IPS-15b (cell line): Measurements from ENCODE around the gene SLC45A1.

Experiments used
- H3K27me3 ChIP-seq: one replicate; pipeline ENCODE4 v1.6.1; 2013; ENCODE audit warnings: low read length; ENCODE audit not compliant: control insufficient read depth, insufficient read depth
- H3K36me3 ChIP-seq: one replicate; pipeline ENCODE4 v1.6.1; 2013; ENCODE audit warnings: low read length; ENCODE audit not compliant: control insufficient read depth, insufficient read depth
- H3K4me1 ChIP-seq: one replicate; pipeline ENCODE4 v1.6.1; 2013; ENCODE audit warnings: mild to moderate bottlenecking, low read length; ENCODE audit not compliant: control insufficient read depth, insufficient read depth
- H3K4me3 ChIP-seq: one replicate; pipeline ENCODE4 v1.5.1; 2013; ENCODE audit warnings: low read depth, low read length
- H3K9ac ChIP-seq: one replicate; pipeline ENCODE4 v1.6.1; 2013; ENCODE audit warnings: low read depth, mild to moderate bottlenecking, low read length
- H3K9me3 ChIP-seq: one replicate; pipeline ENCODE4 v1.6.1; 2013; ENCODE audit warnings: mild to moderate bottlenecking, low read length; ENCODE audit not compliant: control insufficient read depth, insufficient read depth

Gene SLC45A1

DNA sequence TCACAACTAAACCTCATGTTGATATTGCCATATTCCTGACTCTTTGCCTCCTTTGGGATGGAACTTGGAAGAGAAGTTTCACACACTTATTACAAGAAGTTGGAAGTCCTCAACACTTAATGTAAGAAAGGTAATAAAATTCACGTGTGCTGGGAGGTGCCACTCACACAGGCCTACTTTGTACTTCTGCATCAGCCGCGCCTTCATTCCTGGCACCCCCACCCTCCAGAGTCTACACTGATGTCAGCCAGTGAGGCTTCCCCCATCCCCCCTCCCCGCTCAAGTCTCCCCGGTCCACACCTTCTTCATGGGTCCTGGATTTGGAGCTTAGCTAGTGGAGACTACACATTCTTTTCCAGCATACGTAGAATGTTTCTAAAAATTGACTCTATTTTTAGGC is 24.8 kb upstream of the SLC45A1 start:
- Histone ChIP-seq H3K4me1 (no peaks in the 10 kb centered on the region), H3K27me3 (no peaks in the 10 kb centered on the region), H3K4me3 (no peak overlapping the region), H3K9ac (no peak overlapping the region), H3K9me3 (no peaks in the 10 kb centered on the region), H3K36me3 (no peaks in the 10 kb centered on the region)

DNA sequence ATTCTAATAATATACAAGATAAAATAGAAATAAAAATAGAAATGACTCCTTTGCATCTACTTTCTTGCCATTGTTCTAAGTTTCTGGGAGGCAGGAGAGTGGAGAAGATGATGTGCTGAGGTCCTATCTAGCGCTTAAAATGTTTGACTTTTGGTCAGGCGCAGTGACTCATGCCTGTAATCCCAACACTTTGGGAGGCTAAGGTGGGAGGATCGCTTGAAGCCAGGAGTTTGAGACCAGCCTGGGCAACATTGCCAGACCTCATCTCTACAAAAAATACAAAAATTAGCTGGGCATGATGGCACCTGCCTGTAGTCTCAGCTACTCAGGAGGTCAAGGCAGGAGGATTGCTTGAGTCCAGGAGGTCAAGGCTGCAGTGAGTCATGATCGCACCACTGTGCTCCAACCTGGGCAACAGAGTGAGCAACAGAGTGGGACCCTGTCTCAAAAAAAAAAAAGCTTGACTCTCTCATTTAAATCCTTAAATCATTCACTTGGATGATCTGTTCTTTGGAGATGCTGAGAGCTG is 24.2 kb upstream of the SLC45A1 start:
- Histone ChIP-seq H3K9me3 (no peaks in the 10 kb centered on the region), H3K36me3 (no peaks in the 10 kb centered on the region), H3K27me3 (no peaks in the 10 kb centered on the region), H3K4me1 (no peaks in the 10 kb centered on the region), H3K9ac (no peak overlapping the region), H3K4me3 (no peak overlapping the region)

DNA sequence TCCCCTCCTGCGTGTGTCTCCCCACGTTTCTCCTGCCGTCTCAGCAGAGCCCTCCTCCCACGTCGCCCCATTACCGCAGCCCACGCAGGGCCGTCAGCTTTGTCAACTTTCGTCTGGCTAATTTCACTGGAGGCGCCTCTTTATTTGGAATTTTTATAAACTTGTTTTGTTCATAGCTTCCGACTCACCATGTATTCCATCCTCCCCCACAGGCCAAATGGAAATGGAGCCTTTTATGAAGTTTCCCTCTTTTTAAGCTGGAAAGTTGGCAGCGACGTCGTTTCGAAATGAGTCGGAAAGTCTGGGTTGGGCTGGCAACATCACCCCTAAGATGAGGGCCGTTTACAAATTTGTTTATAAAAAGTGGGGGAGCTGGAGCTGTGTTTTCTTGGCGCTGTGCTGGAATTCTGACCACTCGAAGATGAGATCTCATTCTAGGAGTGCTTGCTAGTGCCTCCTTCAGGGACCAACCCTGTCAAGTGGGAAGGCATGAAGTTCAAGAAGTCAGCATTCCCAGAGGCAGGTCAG is 23.7 kb upstream of the SLC45A1 start:
- Histone ChIP-seq H3K4me1 (no peaks in the 10 kb centered on the region), H3K9me3 (no peaks in the 10 kb centered on the region), H3K4me3 (no peak overlapping the region), H3K27me3 (no peaks in the 10 kb centered on the region), H3K36me3 (no peaks in the 10 kb centered on the region), H3K9ac (no peak overlapping the region)

DNA sequence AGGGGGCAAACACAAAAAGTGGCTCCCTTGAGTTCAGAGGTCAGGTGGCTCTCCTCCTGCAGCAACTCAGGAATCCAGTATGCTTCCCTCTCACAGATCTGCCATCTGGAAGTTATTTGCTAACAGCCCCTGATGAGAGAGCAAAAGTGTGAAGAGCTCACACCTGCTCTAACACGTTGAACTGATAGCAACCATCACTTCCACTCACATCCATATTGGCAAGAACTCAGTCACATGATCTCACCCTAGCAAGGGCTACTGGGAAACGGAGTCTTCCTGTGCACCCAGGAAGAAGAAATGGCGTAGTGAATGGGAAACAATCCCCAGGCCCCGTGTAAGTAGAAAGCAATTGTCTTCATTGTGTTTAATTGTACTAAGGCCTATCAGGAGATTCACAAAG is 20.7 kb upstream of the SLC45A1 start:
- no peak overlapping the region for H3K9ac ChIP-seq
- no peaks in the 10 kb centered on the region for H3K27me3 ChIP-seq
- H3K36me3 ChIP-seq = no peaks in the 10 kb centered on the region
- no peak overlapping the region for H3K4me3 ChIP-seq
- no peaks in the 10 kb centered on the region for H3K4me1 ChIP-seq
- no peaks in the 10 kb centered on the region for H3K9me3 ChIP-seq

DNA sequence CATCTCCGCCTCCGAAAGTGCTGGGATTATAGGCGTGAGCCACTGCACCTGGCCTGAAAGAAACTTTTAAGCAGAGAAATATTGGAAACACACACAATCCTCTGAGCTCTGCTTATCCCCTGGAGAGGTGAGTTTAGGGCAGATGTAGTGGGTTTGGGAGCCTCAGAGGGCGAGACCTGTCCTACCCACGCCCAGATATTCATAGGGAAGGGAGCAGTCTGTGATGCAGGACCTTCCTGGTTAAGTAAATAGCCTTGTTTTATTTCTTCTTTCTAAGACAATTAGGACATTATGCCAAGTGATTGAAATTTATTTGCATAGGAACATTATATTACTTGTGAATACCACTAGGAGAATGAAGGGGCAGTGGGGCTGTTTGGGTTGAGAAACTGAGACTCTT is 18.0 kb upstream of the SLC45A1 start:
- Histone ChIP-seq H3K4me3 (no peak overlapping the region), H3K4me1 (no peaks in the 10 kb centered on the region), H3K9ac (no peak overlapping the region), H3K27me3 (no peaks in the 10 kb centered on the region), H3K9me3 (no peaks in the 10 kb centered on the region), H3K36me3 (no peaks in the 10 kb centered on the region)

DNA sequence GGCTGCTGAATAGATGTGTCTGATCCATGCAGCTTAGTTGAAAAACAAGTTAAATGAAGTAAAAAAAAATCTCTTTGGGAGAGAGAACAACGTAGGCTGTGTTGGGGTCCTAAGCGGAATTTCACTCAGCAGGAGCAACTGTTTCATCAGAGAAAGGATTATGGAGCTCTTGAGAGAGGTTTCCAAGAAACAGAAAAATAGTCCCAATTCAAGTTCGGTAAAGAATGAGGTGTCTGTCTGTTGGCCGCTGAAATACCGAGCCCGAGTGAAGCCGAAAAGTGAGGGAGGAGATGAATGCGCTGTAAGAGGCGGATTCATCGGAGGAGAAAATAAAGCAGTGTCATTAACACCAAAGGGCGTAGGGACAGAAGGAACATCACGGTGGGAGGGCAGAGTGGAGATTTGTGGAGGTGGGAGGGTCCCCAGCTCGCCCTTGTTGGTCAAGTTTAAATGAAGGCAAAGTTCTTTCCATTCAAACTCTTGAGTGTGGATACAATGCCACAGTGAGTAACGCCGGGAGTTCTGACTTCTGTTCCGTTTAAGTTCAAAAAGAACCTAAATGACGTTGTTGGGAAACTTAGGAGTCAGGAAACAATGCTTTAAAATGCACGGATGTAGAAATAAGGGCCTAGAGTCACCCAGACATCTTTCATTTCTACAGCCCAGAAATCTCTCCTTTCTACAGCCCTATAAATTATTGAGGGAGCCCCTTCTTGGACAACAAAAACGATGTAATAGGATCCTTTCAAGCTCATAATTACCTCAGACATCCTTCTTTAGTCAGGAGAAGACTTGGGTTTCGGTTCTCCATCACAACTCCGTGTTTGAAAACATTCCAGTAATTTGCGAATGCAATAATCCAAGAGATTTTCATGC is 15.6 kb upstream of the SLC45A1 start:
- no peaks in the 10 kb centered on the region for H3K4me1 ChIP-seq
- no peaks in the 10 kb centered on the region for H3K27me3 ChIP-seq
- no peaks in the 10 kb centered on the region for H3K36me3 ChIP-seq
- no peaks in the 10 kb centered on the region for H3K9me3 ChIP-seq
- H3K4me3 ChIP-seq = no peak overlapping the region
- no peak overlapping the region for H3K9ac ChIP-seq

DNA sequence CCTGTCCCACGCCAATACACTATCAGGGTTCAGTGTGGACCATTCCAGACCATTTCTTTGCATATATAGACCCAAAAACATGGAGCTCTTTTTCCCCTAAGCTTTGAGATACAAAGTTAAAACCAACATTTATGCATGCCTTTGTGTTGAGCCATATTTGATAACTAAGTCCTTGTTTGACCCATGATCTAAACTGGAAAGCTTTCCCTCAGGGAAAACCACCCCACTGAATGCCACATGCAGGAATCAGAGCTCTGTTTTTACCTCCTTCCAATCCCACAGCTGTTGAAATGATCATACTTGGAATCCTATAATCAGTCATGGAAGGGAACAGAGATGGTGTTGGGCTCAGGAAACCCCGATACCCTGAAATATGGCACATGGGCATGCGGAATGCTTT is 14.8 kb upstream of the SLC45A1 start:
- no peak overlapping the region for H3K4me3 ChIP-seq
- H3K27me3 ChIP-seq = no peaks in the 10 kb centered on the region

DNA sequence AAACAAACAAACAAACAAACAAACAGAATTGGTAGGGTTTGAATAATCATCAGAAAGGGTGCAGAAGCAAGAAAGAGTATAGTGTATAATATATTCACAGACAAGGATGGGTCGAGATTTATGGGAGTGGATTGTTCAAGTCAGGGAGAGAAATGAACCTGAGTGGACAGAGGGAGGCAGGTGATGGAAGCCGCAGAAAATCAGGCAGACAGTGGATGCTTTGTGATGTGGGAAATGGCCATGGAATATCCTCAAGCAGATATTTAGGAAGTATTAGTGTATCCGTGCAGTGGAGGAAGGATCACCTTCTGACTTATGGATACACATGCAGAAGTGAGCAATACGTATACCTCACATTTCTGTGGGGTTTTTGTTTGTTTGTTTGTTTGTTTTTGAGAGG is 14.0 kb upstream of the SLC45A1 start:
- no peak overlapping the region for H3K4me3 ChIP-seq
- H3K9me3 ChIP-seq = no peaks in the 10 kb centered on the region
- no peak overlapping the region for H3K9ac ChIP-seq
- no peaks in the 10 kb centered on the region for H3K27me3 ChIP-seq
- no peaks in the 10 kb centered on the region for H3K36me3 ChIP-seq
- no peaks in the 10 kb centered on the region for H3K4me1 ChIP-seq

More for the DNA sequence above, 14.8 kb upstream of the SLC45A1 start:
- Histone ChIP-seq H3K4me1 (no peaks in the 10 kb centered on the region), H3K36me3 (no peaks in the 10 kb centered on the region), H3K9ac (no peak overlapping the region), H3K9me3 (no peaks in the 10 kb centered on the region)

DNA sequence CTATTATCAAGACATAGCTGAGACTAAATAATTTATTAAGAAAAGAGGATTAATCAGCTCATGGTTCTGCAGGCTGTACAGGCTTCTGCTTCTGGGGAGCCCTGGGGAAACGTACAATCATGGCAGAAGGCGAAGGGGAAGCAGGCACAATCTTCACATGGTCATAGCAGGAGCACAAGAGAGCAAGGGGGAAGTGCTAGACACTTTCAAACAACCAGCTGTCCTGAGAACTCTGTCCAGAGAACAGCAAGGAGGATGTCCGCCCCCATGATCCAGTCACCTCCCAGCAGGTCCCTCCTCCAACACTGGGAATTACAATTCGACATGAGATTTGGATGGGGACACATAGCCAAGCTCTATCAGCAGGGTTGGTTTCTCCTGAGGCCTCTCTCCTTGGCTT is 10.3 kb upstream of the SLC45A1 start:
- Histone ChIP-seq H3K9me3 (no peaks in the 10 kb centered on the region), H3K27me3 (no peaks in the 10 kb centered on the region), H3K9ac (no peak overlapping the region)

DNA sequence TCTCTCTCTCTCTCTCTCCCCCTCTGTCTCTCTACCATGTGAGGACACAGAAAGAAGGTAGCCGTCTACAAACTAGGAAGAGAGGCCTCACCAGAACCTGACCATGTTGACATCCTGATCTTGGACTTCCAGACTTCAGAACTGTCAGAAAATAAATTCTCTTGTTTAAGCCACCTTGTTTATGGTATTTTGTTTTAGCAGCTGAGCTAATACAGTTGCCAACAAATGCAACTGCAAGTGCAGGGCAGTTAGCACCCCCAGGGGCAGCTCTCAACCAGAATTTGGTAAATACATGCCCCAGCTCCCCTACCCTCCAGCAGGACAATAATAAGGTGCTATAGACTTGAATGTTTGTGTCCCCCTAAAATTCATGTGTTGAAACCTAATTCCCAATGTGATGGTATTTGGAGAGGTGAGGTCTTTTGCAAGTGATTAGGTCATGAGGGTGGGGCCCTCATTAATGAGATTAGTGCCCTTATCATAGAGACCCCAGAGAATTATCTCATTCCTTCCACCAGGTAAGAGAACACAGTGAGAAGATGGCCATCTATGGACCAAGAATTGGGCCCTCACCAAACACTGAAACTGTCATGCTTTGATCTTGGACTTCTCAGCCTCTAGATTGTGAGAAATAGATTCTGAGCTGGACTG is 6.7 kb upstream of the SLC45A1 start:
- Histone ChIP-seq H3K9ac (no peak overlapping the region), H3K36me3 (no peaks in the 10 kb centered on the region), H3K9me3 (no peaks in the 10 kb centered on the region)

More for the DNA sequence above, 10.3 kb upstream of the SLC45A1 start:
- Histone ChIP-seq H3K4me3 (no peak overlapping the region), H3K4me1 (no peaks in the 10 kb centered on the region), H3K36me3 (no peaks in the 10 kb centered on the region)

DNA sequence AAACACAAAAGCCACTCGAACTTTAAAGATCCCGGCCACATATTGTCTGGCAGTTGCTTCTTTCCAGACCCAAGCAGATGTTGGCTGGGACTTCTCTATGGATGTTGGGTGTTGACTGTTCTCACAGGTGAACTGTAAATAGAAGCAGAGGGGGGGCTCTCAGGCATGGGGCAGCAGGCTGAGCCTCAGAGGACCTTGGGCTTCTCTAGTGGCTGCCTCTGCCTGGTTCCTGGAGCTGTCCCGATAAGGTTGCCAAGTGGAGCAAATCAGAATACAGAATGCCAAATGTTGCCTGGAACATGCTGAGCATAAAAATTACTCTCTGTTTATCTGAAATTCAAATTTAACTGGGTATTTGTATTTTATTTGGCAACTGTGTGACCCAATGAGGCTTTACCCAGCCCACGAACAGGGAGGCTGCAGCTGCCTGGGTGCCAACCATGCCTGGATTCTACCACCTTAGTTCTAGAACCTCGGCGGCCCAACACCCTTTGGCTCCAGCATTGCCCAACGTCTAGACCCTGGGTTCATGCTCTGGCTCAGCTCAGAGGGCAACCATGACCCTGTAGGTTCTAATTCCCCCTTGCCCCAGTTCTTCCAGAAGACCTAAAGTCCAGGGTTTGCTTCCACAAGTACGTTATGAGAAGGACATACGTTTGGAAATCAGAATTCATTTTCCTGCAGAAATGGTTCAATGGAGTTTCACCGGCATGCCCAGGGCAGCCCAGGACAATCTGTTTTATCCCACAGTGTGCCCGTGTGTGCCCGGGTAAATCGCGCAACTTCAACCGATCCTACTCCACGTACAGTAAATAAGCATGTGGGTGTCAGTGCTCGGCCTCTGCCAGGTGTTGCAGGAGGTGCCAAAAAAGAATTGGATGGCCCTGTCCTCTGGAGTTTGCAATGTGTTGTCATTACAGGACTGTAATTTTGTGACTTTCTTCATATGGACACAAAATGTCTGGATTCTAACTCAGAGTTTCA is 5.4 kb upstream of the SLC45A1 start:
- no peak overlapping the region for H3K9ac ChIP-seq
- H3K36me3 ChIP-seq = no peaks in the 10 kb centered on the region
- no peaks in the 10 kb centered on the region for H3K9me3 ChIP-seq
- no peak overlapping the region for H3K4me3 ChIP-seq
- peaks cover 17% of the 10 kb centered on the region for H3K4me1 ChIP-seq
- peaks cover 2% of the 10 kb centered on the region for H3K27me3 ChIP-seq

More for the DNA sequence above, 6.7 kb upstream of the SLC45A1 start:
- Histone ChIP-seq H3K4me3 (no peak overlapping the region), H3K27me3 (no peaks in the 10 kb centered on the region), H3K4me1 (peaks cover 17% of the 10 kb centered on the region)
